Measurements from ENCODE around the gene VASH1. TPM values are rescaled to one million over a fixed set of nuclear protein-coding genes. Genes with fewer than 3 reads are reported as not detected.

The VASH1 gene
- total and polyA plus RNA-seq, 2 of the 13 experiments (the other 11 are each of a cell fraction or from before 2014, with no cell fraction given): 0.11 to 0.24 TPM

GRCh38 chr14:76777721-76778120 lies 16.5 kb downstream of the VASH1 start (continued):
- no peak for TF ChIP-seq ZBTB10 (CRISPR knock-in tag; IDR thresholded peaks at IDR 0.05; ENCODE audit: borderline replicate concordance)
- TF ChIP-seq ZBTB39 (CRISPR knock-in tag; IDR thresholded peaks at IDR 0.05): no peak
- TF ChIP-seq ZNF546 (CRISPR knock-in tag; conservative IDR thresholded peaks at IDR 0.05): no peak
- no peak for TF ChIP-seq SRSF1 (optimal IDR thresholded peaks at IDR 0.05; ENCODE audit: low read depth, low read length)
- TF ChIP-seq BRF2 (CRISPR knock-in tag; IDR thresholded peaks at IDR 0.05): no peak
- TF ChIP-seq ZNF569 (CRISPR knock-in tag; IDR thresholded peaks at IDR 0.05; ENCODE audit: borderline replicate concordance): no peak
- no peak for TF ChIP-seq ZNF550 (CRISPR knock-in tag; IDR thresholded peaks at IDR 0.05; ENCODE audit: borderline replicate concordance)
